HL-60 (cell line): ENCODE measurements around the gene TXNRD2.

Experiments
- GABPA ChIP-seq: IDR thresholded peaks from 2 replicates; pipeline ENCODE4 v1.6.1; 2012; ENCODE audit warnings: low read depth
- POLR2AphosphoS5 ChIP-seq: IDR thresholded peaks from 2 replicates; pipeline ENCODE4 v1.6.1; 2012; ENCODE audit warnings: low read depth
- REST ChIP-seq: IDR thresholded peaks from 2 replicates; pipeline ENCODE4 v1.6.1; 2012; ENCODE audit warnings: low read depth; ENCODE audit not compliant: insufficient replicate concordance
- TF ChIP-seq, protein P1 (sequence below): IDR thresholded peaks from one replicate; pipeline ENCODE4 v1.5.1; 2011; ENCODE audit warnings: low read length, control low read depth, inconsistent platforms; ENCODE audit not compliant: insufficient read depth

DNA sequence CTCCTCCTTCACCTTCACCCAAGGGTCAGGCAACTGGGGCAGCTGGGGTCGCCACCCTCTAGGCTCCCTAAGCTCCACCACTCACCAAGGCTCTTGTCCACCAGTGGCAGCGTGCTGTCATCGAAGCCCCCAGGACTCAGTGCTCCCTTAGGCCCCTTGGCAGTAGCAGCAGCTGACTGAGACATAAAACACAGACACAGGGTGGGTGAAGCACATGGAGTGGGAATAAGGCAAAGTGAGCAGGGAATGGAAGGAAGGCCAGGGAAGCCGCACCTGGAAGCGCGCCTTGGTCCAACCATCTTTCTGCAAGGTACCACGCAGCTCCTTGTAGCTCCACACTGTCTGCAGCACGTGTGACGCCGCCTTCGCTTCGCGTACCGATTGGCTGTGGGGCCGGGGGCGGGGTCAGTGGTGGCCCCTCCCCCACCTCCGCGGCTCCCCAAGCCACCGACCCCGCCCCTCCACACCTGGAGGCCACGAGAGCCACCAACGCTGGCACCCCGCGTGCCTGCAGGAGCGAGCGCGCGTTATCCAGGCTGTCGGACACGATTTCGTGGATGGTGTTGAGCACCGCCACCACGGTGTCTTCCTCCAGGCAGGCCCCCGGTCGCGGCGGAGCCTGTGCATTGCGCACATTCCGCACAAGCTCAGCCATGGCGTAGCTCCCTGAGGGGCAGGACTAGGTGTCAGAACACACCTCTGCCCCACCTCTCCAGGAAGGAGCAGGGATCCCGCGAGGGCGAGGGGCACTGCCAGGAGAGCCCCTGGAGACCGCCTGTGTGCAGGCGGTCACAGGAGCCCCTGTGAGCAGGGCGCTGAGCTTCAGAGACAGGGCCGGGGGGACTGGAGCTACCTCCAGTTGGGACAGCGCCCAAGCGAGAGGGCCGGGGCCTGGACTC, 31.3 kb upstream of the TXNRD2 start:
- no peak for TF ChIP-seq REST
- TF ChIP-seq, protein P1, sequence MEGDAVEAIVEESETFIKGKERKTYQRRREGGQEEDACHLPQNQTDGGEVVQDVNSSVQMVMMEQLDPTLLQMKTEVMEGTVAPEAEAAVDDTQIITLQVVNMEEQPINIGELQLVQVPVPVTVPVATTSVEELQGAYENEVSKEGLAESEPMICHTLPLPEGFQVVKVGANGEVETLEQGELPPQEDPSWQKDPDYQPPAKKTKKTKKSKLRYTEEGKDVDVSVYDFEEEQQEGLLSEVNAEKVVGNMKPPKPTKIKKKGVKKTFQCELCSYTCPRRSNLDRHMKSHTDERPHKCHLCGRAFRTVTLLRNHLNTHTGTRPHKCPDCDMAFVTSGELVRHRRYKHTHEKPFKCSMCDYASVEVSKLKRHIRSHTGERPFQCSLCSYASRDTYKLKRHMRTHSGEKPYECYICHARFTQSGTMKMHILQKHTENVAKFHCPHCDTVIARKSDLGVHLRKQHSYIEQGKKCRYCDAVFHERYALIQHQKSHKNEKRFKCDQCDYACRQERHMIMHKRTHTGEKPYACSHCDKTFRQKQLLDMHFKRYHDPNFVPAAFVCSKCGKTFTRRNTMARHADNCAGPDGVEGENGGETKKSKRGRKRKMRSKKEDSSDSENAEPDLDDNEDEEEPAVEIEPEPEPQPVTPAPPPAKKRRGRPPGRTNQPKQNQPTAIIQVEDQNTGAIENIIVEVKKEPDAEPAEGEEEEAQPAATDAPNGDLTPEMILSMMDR, result no peak
- no peak for TF ChIP-seq POLR2AphosphoS5
- no peak for TF ChIP-seq GABPA
